MM.1S (cell line): ENCODE measurements around the gene STX8.

Experiments
- EZH2 ChIP-seq: fragments of 300-600 bp; sonication (generic); optimal IDR thresholded peaks from 2 replicates; pipeline ENCODE3; 2017; ENCODE audit warnings: low read depth, mild to moderate bottlenecking, antibody characterized with exemption, low read length, mixed read lengths
- EZH2phosphoT487 ChIP-seq: fragments of 300-600 bp; sonication (generic); IDR thresholded peaks from 2 replicates; pipeline ENCODE4 v1.6.1; 2018; ENCODE audit warnings: antibody characterized with exemption, low read length
- TF ChIP-seq, protein P1 (sequence below): fragments of 300-600 bp; sonication (generic); IDR thresholded peaks from 2 replicates; pipeline ENCODE4 v1.5.1; 2016; ENCODE audit warnings: antibody characterized with exemption, low read length, mixed read lengths

GRCh38 chr17:9232155-9232475, 343.5 kb downstream of the STX8 start:
- TF ChIP-seq, protein P1, sequence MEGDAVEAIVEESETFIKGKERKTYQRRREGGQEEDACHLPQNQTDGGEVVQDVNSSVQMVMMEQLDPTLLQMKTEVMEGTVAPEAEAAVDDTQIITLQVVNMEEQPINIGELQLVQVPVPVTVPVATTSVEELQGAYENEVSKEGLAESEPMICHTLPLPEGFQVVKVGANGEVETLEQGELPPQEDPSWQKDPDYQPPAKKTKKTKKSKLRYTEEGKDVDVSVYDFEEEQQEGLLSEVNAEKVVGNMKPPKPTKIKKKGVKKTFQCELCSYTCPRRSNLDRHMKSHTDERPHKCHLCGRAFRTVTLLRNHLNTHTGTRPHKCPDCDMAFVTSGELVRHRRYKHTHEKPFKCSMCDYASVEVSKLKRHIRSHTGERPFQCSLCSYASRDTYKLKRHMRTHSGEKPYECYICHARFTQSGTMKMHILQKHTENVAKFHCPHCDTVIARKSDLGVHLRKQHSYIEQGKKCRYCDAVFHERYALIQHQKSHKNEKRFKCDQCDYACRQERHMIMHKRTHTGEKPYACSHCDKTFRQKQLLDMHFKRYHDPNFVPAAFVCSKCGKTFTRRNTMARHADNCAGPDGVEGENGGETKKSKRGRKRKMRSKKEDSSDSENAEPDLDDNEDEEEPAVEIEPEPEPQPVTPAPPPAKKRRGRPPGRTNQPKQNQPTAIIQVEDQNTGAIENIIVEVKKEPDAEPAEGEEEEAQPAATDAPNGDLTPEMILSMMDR, result no peak
- TF ChIP-seq EZH2phosphoT487 (no peak), EZH2 (no peak)
